Ishikawa (cell line): ENCODE data around the gene SAMD14.

Source experiments
- CEBPB ChIP-seq: IDR thresholded peaks from 2 replicates; pipeline ENCODE4 v1.6.1; 2012
- CREB1 ChIP-seq: IDR thresholded peaks from 2 replicates; pipeline ENCODE4 v1.6.1; 2012; ENCODE audit warnings: low read depth
- EGR1 ChIP-seq: IDR thresholded peaks from 2 replicates; pipeline ENCODE4 v1.6.1; 2012
- EP300 ChIP-seq: IDR thresholded peaks from 2 replicates; pipeline ENCODE4 v1.6.1; 2012; ENCODE audit warnings: borderline replicate concordance
- FOXM1 ChIP-seq: IDR thresholded peaks from 2 replicates; pipeline ENCODE4 v1.6.1; 2012; ENCODE audit warnings: low read depth, borderline replicate concordance
- MAX ChIP-seq: IDR thresholded peaks from 2 replicates; pipeline ENCODE4 v1.6.1; 2012
- NFIC ChIP-seq: IDR thresholded peaks from 2 replicates; pipeline ENCODE4 v1.6.1; 2012
- RAD21 ChIP-seq: IDR thresholded peaks from 2 replicates; pipeline ENCODE4 v1.6.1; 2012; ENCODE audit warnings: low read depth
- REST ChIP-seq: IDR thresholded peaks from 2 replicates; pipeline ENCODE4 v1.6.1; 2012; ENCODE audit warnings: low read depth, mild to moderate bottlenecking
- TAF1 ChIP-seq: IDR thresholded peaks from 2 replicates; pipeline ENCODE4 v1.6.1; 2012; ENCODE audit warnings: low read depth, mild to moderate bottlenecking
- TCF12 ChIP-seq: IDR thresholded peaks from 2 replicates; pipeline ENCODE4 v1.6.1; 2012; ENCODE audit warnings: low read depth
- TEAD4 ChIP-seq: IDR thresholded peaks from 2 replicates; pipeline ENCODE4 v1.6.1; 2012
- USF1 ChIP-seq: IDR thresholded peaks from 2 replicates; pipeline ENCODE4 v1.6.1; 2012
- YY1 ChIP-seq: IDR thresholded peaks from 2 replicates; pipeline ENCODE4 v1.6.1; 2012; ENCODE audit warnings: low read depth
- ZBTB7A ChIP-seq: IDR thresholded peaks from 2 replicates; pipeline ENCODE4 v1.6.1; 2012; ENCODE audit warnings: low read depth

The SAMD14 gene

GRCh38 chr17:50176559-50177357 is 46.8 kb upstream of the SAMD14 start:
- no peak for TF ChIP-seq CREB1
- peak; percentile 42; the same call in 1 of the 2 replicates for TF ChIP-seq TEAD4

GRCh38 chr17:50175035-50175807 is 45.3 kb upstream of the SAMD14 start:
- TF ChIP-seq TEAD4, result no peak
- TF ChIP-seq RAD21, result no peak
- no peak for TF ChIP-seq EP300

- no peak for TF ChIP-seq CREB1
Measured at GRCh38 chr17:50174444-50174843, 44.5 kb upstream of the SAMD14 start.

GRCh38 chr17:50173335-50173941 is 43.5 kb upstream of the SAMD14 start:
- TF ChIP-seq YY1 (no peak), TEAD4 (peak; percentile 68), CREB1 (no peak), NFIC (0 out of 2 replicates have a peak, but pooled peaks have one; percentile 27), FOXM1 (no peak), TAF1 (no peak; the same call in 1 of the 2 replicates), MAX (peak; percentile 84), USF1 (no peak), CEBPB (no peak), EP300 (peak; percentile 73), TCF12 (peak; percentile 27; the same call in 1 of the 2 replicates)

- TF ChIP-seq FOXM1, result no peak
- 0 out of 2 replicates have a peak, but pooled peaks have one; percentile 2 for TF ChIP-seq TCF12
Measured at GRCh38 chr17:50172936-50173334, 43.0 kb upstream of the SAMD14 start.

- TF ChIP-seq TEAD4 (no peak), EP300 (no peak)
Measured at GRCh38 chr17:50172130-50172529, 42.2 kb upstream of the SAMD14 start.

- no peak for TF ChIP-seq EP300
Measured at GRCh38 chr17:50171371-50172071, 41.6 kb upstream of the SAMD14 start.

GRCh38 chr17:50170662-50171370 is 40.9 kb upstream of the SAMD14 start:
- TF ChIP-seq EGR1 (no peak), ZBTB7A (no peak), RAD21 (no peak), YY1 (no peak), TCF12 (no peak), CREB1 (no peak), REST (no peak), TEAD4 (no peak), MAX (no peak), CEBPB (no peak), FOXM1 (no peak), TAF1 (no peak)
